Measurements from ENCODE around the gene IL13. TPM values are rescaled to one million over a fixed set of nuclear protein-coding genes. Genes with fewer than 3 reads are reported as not detected.

Gene IL13
- polyA plus RNA-seq, 1 donor, result 0.07 TPM

- no CpG with 5 or more reads among the region's 9 CpGs for WGBS (ENCODE audit: insufficient coverage, low lambda C conversion rate)
- no peak overlapping the region for H3K4me3 ChIP-seq (ENCODE audit: low read length)
- H3K4me1 ChIP-seq (ENCODE audit: control insufficient read depth, insufficient read depth, low read length), result peaks cover 50% of the 10 kb centered on the region
- H3K27me3 ChIP-seq (ENCODE audit: control insufficient read depth, insufficient read depth, low read length), result no peaks in the 10 kb centered on the region
- H3K36me3 ChIP-seq (ENCODE audit: control insufficient read depth, insufficient read depth, low read length), result no peaks in the 10 kb centered on the region
- DNase-seq, result no peak
- H3K27ac ChIP-seq (ENCODE audit: low read length), result no peak overlapping the region
- no peaks in the 10 kb centered on the region for H3K9me3 ChIP-seq (ENCODE audit: control insufficient read depth, low read depth, low read length)
Measured at GRCh38 chr5:132664696-132665209, 6.8 kb downstream of the IL13 start.

GRCh38 chr5:132665574-132666080 lies 7.7 kb downstream of the IL13 start:
- no peaks in the 10 kb centered on the region for H3K27me3 ChIP-seq (ENCODE audit: control insufficient read depth, insufficient read depth, low read length)
- no peak overlapping the region for H3K27ac ChIP-seq (ENCODE audit: low read length)
- WGBS (ENCODE audit: insufficient coverage, low lambda C conversion rate), result 100% methylated on average over 6 of the region's 21 CpGs
- H3K36me3 ChIP-seq (ENCODE audit: control insufficient read depth, insufficient read depth, low read length), result no peaks in the 10 kb centered on the region
- peak; percentile 65 to 77 for DNase-seq
- no peak overlapping the region for H3K4me3 ChIP-seq (ENCODE audit: low read length)
- no peaks in the 10 kb centered on the region for H3K9me3 ChIP-seq (ENCODE audit: control insufficient read depth, low read depth, low read length)
- peaks cover 52% of the 10 kb centered on the region for H3K4me1 ChIP-seq (ENCODE audit: control insufficient read depth, insufficient read depth, low read length)

- Histone ChIP-seq H3K27ac (ENCODE audit: low read length) (peak overlapping the region; percentile 3), H3K36me3 (ENCODE audit: control insufficient read depth, insufficient read depth, low read length) (no peaks in the 10 kb centered on the region), H3K9me3 (ENCODE audit: control insufficient read depth, low read depth, low read length) (no peaks in the 10 kb centered on the region), H3K4me3 (ENCODE audit: low read length) (no peak overlapping the region), H3K27me3 (ENCODE audit: control insufficient read depth, insufficient read depth, low read length) (no peaks in the 10 kb centered on the region), H3K4me1 (ENCODE audit: control insufficient read depth, insufficient read depth, low read length) (peaks cover 52% of the 10 kb centered on the region)
- peak; percentile 78 to 85 for DNase-seq
- WGBS (ENCODE audit: insufficient coverage, low lambda C conversion rate), result 70% methylated on average over 4 of the region's 16 CpGs
Measured at GRCh38 chr5:132666310-132667123, 8.5 kb downstream of the IL13 start.

GRCh38 chr5:132667309-132667708 lies 9.3 kb downstream of the IL13 start:
- Histone ChIP-seq H3K36me3 (ENCODE audit: control insufficient read depth, insufficient read depth, low read length) (no peaks in the 10 kb centered on the region), H3K4me3 (ENCODE audit: low read length) (no peak overlapping the region), H3K9me3 (ENCODE audit: control insufficient read depth, low read depth, low read length) (no peaks in the 10 kb centered on the region), H3K4me1 (ENCODE audit: control insufficient read depth, insufficient read depth, low read length) (peaks cover 52% of the 10 kb centered on the region), H3K27ac (ENCODE audit: low read length) (no peak overlapping the region), H3K27me3 (ENCODE audit: control insufficient read depth, insufficient read depth, low read length) (no peaks in the 10 kb centered on the region)
- DNase-seq, result no peak
- 100% methylated on average over 1 of the region's 10 CpGs for WGBS (ENCODE audit: insufficient coverage, low lambda C conversion rate)

- H3K27me3 ChIP-seq (ENCODE audit: control insufficient read depth, insufficient read depth, low read length), result no peaks in the 10 kb centered on the region
- DNase-seq, result no peak
- H3K4me3 ChIP-seq (ENCODE audit: low read length), result no peak overlapping the region
Measured at GRCh38 chr5:132667761-132668705, 10.1 kb downstream of the IL13 start.

GRCh38 chr5:132668706-132669454 lies 10.9 kb downstream of the IL13 start:
- H3K27ac ChIP-seq (ENCODE audit: low read length), result no peak overlapping the region
- H3K9me3 ChIP-seq (ENCODE audit: control insufficient read depth, low read depth, low read length), result no peaks in the 10 kb centered on the region
- no peaks in the 10 kb centered on the region for H3K27me3 ChIP-seq (ENCODE audit: control insufficient read depth, insufficient read depth, low read length)
- no peak overlapping the region for H3K4me3 ChIP-seq (ENCODE audit: low read length)
- peaks cover 46% of the 10 kb centered on the region for H3K4me1 ChIP-seq (ENCODE audit: control insufficient read depth, insufficient read depth, low read length)
- H3K36me3 ChIP-seq (ENCODE audit: control insufficient read depth, insufficient read depth, low read length), result no peaks in the 10 kb centered on the region
- no peak for DNase-seq
- WGBS (ENCODE audit: insufficient coverage, low lambda C conversion rate), result 100% methylated on average over 2 of the region's 14 CpGs

More at GRCh38 chr5:132667761-132668705, 10.1 kb downstream of the IL13 start:
- no CpG with 5 or more reads among the region's 22 CpGs for whole genome bisulfite sequencing (ENCODE audit: insufficient coverage, low lambda C conversion rate)
- peaks cover 49% of the 10 kb centered on the region for H3K4me1 ChIP-seq (ENCODE audit: control insufficient read depth, insufficient read depth, low read length)
- no peak overlapping the region for H3K27ac ChIP-seq (ENCODE audit: low read length)
- H3K36me3 ChIP-seq (ENCODE audit: control insufficient read depth, insufficient read depth, low read length), result no peaks in the 10 kb centered on the region
- no peaks in the 10 kb centered on the region for H3K9me3 ChIP-seq (ENCODE audit: control insufficient read depth, low read depth, low read length)

- WGBS (ENCODE audit: insufficient coverage, low lambda C conversion rate), result no CpG with 5 or more reads among the region's 7 CpGs
- Histone ChIP-seq H3K4me3 (ENCODE audit: low read length) (no peak overlapping the region), H3K36me3 (ENCODE audit: control insufficient read depth, insufficient read depth, low read length) (no peaks in the 10 kb centered on the region), H3K27me3 (ENCODE audit: control insufficient read depth, insufficient read depth, low read length) (no peaks in the 10 kb centered on the region), H3K9me3 (ENCODE audit: control insufficient read depth, low read depth, low read length) (no peaks in the 10 kb centered on the region), H3K4me1 (ENCODE audit: control insufficient read depth, insufficient read depth, low read length) (peaks cover 40% of the 10 kb centered on the region), H3K27ac (ENCODE audit: low read length) (no peak overlapping the region)
- DNase-seq, result no peak
Measured at GRCh38 chr5:132669455-132669820, 11.5 kb downstream of the IL13 start.

- peaks cover 32% of the 10 kb centered on the region for H3K4me1 ChIP-seq (ENCODE audit: control insufficient read depth, insufficient read depth, low read length)
- no peak overlapping the region for H3K4me3 ChIP-seq (ENCODE audit: low read length)
- H3K36me3 ChIP-seq (ENCODE audit: control insufficient read depth, insufficient read depth, low read length), result no peaks in the 10 kb centered on the region
- H3K9me3 ChIP-seq (ENCODE audit: control insufficient read depth, low read depth, low read length), result no peaks in the 10 kb centered on the region
- H3K27me3 ChIP-seq (ENCODE audit: control insufficient read depth, insufficient read depth, low read length), result no peaks in the 10 kb centered on the region
- WGBS (ENCODE audit: insufficient coverage, low lambda C conversion rate), result 28% methylated on average over 3 of the region's 16 CpGs
- H3K27ac ChIP-seq (ENCODE audit: low read length), result peak overlapping the region; percentile 24
- DNase-seq, result peak; percentile 61 to 83
Measured at GRCh38 chr5:132669966-132670882, 12.3 kb downstream of the IL13 start.

GRCh38 chr5:132671000-132671399 lies 13.0 kb downstream of the IL13 start:
- DNase-seq, result no peak
- H3K27ac ChIP-seq (ENCODE audit: low read length), result no peak overlapping the region
- no CpG with 5 or more reads among the region's 3 CpGs for WGBS (ENCODE audit: insufficient coverage, low lambda C conversion rate)
- peaks cover 25% of the 10 kb centered on the region for H3K4me1 ChIP-seq (ENCODE audit: control insufficient read depth, insufficient read depth, low read length)
- no peaks in the 10 kb centered on the region for H3K9me3 ChIP-seq (ENCODE audit: control insufficient read depth, low read depth, low read length)
- no peak overlapping the region for H3K4me3 ChIP-seq (ENCODE audit: low read length)
- no peaks in the 10 kb centered on the region for H3K27me3 ChIP-seq (ENCODE audit: control insufficient read depth, insufficient read depth, low read length)
- H3K36me3 ChIP-seq (ENCODE audit: control insufficient read depth, insufficient read depth, low read length), result no peaks in the 10 kb centered on the region

Measured in large intestine (tissue), 3 donors.